H4 (cell line): Measurements from ENCODE around the gene NCKAP5. TPM values are rescaled to one million over a fixed set of nuclear protein-coding genes. Genes with fewer than 3 reads are reported as not detected.
A peak's percentile ranks its signal among the peaks of the same experiment; 100 is the strongest.

ENCODE experiments used
- DNase-seq: peaks from one replicate; pipeline ENCODE4 v3.0.0-alpha.2; 2015; ENCODE audit warnings: low spot score
- total RNA-seq: library from RNA; depleted of rRNA; stranded (reverse); fragments of >200 nt; shearing (Covaris generic); gene quantifications from 2 replicates; pipeline ENCODE4 v1.2.3, GENCODE V29; 2014

The NCKAP5 gene
- total RNA-seq, 1 experiment from 2014 or later: 1.0 TPM

DNA sequence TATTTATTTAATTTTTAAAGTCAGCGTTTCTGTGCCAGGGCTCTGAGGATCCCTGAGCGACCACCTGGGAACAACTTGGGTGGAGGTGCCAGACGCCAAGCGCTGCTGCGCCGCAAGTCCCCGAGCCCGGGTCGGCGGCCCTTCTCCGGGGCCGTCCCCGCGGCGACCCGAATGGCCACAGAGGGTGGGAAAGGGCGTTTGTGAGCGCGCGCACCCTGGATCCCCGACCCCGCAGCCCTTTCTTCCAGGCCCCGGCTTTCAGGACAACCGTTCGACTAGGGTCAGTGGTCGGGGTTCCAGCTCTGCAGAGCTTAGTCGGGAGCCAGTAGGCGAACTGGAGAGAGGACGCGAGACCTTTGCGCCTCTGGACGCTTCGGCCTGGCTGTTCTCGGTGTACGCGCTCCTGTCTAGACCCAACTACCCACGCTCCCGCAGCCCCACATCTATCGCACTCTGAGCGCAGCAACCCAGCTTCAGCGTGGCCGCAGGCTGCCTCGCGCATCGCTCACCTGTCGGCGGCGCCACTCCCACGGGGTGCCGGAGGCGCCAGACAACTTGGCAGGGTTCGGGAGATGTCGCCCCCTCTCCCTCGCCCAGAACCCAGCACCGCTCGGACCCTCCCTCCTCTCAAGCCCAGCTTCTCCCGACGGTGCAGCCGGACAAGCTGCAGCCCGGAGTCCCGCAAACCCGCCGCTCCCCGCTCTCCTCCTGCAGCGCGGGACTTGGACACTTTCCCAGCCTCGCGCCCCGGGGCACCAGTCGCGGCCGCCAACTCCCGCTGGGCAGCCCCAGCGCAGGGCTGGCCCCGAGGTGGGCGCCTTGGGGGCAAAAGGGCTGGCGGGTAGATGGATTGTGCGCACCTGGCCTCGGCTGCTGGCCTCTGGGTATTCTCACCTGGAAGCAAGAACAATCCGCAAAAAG is 899.0 kb downstream of the NCKAP5 start:
- DNase-seq: no peak

DNA sequence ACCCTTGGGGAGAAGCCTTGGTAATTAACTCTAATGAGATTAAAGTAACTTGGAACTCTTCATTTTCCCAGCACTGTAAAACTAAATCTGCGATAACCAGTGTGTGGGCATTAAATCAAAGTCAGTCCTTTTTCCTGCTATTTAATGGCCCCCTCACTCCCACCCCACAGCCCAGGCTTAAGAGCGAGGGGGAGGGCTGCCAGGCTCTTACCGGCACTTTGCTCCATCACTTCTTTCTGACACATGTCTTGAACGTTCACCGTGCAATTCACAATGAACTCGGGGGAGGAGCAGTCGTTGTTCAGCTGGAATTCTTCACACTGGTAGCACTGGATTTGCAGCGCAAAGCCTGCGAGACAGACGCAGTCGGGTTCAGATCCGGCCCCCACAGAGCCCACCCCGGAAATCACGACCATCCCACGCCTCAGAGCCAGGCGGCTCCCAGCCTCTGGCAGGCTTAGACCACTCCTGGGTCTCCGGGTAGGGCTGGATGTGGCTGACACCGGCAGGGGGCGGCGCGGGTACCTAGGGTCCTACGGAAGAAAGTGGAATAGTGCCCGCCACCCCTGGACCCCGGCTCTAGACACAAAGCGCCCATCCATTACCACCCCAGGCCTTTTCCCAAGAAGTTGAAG is 900.0 kb downstream of the NCKAP5 start:
- DNase-seq: no peak

DNA sequence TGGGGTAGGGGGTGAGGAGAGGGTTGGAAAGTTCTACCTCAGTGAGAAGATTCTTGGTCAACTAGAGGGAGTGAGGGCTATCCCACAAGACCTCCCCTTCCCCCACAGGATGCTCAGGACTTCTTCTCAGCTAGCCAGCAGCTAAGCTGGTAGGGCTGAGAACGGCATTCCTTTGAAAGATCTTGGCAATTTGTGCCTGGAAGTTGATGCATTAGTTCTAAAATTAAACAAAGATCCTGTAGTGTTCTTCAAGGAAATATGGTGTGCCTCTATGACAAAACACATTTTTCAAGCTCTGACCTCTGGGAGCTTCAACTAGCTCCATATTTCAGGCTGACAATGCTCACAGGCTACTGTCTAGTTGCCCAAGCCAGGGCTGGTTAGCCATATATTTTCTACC is 900.6 kb downstream of the NCKAP5 start:
- no peak for DNase-seq

DNA sequence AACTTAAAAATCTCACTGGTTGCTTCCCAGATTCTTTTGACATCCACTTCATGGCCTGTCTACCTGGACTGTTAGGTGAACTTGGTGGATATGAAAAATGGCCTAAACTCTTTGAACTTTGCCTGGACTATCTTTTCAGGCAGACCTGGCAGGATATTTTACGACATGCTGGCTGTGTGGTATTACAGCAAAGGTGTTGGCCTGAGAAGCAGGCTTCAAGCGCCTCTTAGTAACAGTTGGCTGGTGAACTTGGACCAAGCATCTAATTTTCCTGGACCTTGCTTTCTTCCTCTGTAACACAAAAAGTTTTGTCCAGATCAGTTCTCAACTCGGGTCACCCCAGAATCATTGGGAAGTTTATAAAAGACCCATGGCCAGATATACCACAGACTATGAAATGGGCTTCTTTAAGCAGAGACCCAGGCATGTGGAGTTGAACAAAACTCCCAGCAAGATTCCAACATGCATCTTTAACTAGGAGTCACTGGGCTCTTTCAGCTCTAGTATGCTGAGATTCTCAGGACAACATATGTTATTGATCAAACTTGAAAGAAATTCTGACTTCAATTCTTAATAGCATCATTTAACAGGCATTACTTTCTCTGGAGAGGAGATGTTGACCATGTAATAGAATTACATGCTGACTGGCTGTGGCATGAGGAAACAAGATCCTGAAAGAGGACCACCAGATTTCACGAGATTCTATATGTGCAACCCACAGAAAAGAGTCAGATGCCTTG is 902.7 kb downstream of the NCKAP5 start:
- DNase-seq: no peak

DNA sequence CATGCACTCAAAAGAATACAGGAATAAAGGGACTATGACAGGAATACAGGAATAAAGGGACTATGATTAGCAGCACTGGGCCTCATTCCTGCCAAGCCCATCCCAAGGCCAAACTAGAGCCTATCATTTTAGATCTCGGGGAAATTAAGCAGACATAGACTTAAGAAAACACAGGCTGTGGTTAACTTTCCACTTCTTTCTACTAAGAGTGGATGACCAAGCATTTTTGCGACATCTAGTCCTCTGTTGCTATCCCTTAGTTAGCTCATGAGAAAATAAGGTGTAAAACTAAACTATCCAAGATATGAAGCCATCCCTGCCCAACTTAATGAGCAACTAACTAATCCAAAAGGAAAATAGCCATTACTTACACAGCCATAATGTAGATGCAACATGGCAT is 904.2 kb downstream of the NCKAP5 start:
- peak; percentile 23 for DNase-seq

DNA sequence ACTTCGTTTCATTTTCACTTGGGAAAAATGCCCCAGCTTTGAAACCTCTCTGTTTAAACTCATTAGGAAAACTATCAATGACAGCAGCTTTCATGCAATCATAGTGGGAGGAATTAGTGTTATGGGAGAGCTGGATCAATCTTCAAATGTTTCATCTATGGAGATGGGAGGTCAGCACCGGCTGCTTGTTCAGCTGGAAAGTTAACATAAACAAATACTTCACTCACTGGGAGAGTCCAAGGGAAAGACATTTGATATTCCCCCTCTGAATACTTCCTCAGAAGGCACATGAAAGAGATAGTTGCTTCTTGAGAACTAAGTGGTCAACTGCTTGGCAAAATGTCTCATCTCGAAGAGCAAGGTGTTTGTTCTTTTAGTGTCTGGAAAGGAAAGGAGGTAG is 905.5 kb downstream of the NCKAP5 start:
- no peak for DNase-seq

DNA sequence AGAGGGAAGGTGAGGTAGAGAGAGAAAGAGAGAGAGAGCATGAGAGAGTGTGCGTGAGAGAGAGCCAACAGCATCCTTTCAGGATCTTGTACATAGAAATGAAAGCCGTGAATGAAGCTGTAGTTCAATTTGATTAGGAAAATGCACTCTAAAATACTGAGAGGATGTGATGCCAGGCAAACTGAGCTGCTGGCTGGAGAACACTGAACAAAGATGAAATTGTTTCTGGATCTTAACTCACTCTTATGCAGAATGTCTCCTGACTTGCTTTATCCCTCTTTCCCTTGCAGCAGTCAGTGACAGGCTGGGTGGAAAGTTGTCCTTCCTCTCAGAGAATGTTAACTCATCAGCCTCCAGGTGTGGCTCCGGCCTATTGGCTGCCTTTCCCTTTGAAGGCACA is 908.9 kb downstream of the NCKAP5 start:
- DNase-seq: no peak

DNA sequence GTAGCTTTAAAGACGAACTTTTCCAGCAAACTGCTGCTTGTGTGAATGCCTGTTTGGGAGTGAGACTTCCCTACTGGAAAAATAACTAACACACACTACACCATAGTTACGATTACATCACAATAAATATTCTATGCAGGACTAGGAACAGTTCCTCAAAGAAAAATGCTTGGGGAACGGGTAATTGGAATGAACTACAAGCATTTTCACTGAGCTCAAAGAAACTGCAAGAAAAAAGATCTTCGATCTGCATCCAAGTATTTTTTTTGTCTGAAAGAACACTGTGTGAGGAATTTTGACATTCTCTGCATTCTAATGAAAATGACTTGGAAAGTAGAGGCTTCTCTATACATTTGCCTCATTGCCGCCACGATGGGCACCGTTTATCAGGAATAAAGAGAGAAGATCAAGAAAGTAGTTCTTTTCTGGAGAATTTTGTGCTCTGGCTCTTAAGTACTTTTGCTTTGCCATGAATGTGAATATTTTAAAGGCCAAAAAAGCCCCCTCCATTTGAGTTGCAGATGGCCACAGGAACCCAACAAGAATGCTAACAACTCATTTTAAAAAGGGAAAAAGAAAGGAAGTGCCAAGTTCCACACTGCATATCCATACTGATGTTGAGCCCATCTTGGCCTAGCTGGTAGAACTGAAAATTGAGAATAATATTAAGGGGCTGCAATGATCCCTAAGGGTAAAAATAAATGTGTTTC is 911.8 kb downstream of the NCKAP5 start:
- DNase-seq: no peak

DNA sequence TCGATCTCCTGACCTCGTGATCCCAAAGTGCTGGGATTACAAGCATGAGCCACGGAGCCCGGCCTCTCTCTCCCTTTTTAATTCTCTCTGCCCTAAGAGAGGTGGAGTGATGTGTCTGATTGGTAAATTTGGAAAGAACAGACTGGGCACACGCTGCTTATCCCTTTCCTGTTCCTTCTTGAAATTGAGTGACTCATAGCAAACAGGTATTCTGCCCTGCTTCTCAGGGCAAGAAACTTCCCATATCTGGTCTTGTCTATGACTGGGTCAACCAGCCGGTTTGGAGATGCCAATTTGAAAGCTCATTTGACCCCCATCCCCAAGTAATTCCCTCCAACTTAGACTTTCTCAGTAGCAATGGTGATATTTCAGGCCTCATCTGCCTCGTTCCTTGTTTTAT is 913.3 kb downstream of the NCKAP5 start:
- DNase-seq: no peak

DNA sequence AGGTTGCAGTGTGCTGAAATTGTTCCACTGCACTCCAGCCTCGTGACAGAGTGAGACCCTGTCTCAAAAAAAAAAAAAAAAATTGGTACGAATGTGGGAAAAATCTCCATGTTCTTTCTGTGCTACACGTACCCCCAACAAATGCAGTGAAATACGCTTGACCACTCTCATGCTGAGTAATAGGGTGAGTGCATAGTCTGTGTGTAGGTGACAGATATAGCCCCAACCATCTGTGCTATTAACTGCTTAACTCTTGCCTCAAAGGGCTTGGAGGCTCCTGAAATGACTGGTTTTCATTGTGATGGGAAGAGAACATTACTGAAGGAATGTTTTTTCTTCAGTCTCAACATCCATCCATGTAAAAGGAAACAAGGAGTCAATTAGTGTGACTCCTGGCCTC is 913.9 kb downstream of the NCKAP5 start:
- no peak for DNase-seq

DNA sequence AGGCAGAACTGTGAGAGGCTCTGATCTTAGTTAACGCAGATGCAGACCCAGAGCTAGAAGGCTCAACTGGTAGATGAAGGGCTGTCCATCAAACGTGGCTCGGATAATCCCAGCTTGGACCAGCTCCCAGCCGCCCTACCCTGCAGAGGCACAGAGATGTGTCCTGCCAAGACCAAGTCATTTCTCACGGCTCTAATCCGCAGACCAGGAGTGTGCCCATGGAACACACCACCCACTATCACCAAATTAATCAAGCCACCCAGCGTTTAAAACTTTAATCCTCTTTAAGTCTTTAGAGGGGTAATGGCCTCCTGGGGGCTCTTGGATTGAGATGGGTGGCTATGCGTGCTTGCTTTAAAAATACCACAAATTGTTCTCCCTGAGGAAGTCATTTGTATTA is 915.8 kb downstream of the NCKAP5 start:
- DNase-seq: peak; percentile 55

DNA sequence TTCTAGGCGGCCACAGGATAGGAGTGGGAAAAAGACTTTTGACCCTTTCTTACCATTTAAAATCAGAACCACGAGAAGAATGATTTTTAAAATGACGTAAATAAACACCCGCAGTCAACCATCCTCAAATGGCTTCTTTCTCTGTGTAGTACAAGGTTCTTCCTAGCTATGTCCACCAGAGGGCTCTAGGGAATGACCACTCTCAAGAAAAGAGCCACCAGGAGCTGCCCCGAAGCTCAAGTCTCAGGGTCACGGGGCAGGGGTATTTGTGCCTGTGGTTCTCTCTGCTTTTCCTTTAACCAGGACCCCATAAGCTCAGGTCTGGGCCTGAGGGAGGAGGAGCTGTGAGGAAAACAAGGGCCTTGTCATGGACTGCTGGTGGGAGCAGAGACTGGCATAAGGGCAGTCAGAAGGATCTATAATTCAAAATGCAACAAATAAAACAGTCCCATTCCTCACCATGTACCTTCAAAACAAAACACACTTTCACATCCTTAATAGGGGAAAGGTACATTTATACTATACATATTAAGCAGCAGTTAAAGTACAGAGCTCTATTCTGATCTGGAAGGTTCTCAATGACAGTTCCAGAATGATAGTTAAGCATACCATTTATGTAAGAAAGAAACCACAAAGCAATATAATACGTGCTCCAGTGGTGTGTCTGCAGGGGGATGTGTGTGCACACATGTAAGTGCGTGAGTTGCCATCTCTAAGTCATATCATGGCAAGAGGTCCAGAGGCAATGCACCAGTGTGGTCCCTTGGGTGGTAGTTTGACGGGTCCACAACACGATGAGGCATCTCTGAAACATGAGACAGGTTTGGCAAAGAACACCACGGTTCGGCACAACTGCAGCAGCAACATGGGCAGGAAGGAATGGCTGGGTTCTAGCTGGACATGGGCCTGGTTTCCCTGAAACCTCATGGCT is 916.9 kb downstream of the NCKAP5 start:
- DNase-seq: no peak

DNA sequence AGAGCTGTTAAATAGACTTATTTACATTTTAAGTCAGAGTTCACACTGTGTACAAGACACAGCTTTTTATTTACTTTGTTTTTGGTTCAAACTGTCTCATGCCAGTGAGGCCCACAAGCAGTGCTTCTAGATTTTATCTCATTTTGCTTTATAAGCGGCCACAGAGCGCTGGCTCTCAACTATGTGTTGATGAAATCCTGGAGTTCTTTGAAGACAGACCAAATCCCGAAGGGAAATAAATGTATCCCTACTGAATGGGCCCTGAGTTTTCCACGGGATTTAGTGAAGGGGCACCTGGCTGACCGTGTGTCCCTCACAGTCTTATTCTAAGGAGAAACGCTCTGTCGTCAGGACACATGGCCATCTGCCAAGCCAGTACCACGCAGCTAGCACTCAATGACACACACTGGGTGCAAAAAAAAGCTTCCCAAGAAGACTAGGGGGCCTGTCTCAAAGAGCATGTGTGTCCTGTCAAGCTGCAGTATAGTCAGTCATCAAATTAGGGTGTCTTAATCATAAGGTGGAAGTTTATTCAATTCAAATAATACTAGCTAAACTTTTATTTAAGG is 921.6 kb downstream of the NCKAP5 start:
- DNase-seq: no peak

DNA sequence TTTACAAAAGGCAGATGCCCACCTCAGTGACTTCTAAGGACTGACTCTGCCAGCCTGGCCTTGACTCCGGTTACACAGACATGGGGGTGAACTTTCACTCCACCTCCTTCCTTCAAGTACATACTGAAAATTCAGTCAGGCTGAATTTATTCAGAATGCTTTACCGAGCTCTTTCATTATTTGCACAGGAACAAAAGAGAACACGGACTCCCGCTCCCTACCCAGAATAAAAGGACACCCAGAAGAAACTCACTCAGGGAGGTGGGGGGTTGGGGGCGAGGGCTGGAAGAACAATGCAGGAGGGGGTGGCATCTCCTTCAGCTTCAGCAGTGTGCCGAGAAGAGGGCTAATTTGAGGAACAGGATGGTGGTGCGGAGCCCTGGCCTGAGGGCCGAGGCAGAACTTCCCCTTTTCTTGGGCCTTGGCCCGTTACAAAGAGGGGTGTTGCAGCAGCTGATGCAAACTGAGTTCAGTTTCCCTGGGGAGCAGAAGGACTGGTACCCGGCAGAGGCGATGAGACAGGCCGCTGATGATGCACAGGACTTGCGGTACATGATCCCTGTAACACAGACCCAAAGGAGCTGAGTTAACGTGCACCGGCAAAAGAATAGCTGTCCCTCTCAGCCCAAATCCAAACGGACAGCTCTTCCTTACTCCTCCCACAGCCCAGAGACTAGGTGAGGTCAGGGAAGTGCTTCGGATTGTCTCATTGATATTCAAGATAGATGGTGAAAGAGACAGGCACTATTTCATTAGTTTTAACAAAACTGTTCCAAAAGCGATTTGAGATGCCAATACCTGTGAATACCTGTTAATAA is 922.3 kb downstream of the NCKAP5 start:
- no peak for DNase-seq

DNA sequence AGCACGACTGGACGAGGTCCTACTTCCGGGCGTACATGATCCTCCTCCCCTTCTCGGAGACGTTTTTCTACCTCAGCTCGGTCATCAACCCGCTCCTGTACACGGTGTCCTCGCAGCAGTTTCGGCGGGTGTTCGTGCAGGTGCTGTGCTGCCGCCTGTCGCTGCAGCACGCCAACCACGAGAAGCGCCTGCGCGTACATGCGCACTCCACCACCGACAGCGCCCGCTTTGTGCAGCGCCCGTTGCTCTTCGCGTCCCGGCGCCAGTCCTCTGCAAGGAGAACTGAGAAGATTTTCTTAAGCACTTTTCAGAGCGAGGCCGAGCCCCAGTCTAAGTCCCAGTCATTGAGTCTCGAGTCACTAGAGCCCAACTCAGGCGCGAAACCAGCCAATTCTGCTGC is 923.1 kb downstream of the NCKAP5 start:
- no peak for DNase-seq

DNA sequence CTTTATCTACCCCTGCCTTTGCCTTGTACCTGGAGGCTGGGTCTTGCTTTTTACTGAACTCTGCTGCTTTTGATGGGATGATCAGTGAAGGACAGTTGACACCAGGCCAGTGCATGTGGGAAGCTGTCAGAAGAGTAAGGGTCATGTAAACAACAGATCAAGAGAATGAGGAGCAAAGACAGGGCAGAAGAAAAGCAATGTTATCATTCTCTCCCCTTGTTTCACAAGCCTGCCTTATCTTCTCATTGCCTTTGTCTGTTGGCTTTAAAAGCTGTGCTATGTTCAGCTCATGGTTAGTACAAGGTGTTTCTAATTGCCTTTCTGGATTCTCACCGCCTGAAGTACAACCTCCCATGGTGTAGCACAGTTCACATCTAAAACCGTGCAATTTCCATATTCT is 925.8 kb downstream of the NCKAP5 start:
- DNase-seq: no peak

DNA sequence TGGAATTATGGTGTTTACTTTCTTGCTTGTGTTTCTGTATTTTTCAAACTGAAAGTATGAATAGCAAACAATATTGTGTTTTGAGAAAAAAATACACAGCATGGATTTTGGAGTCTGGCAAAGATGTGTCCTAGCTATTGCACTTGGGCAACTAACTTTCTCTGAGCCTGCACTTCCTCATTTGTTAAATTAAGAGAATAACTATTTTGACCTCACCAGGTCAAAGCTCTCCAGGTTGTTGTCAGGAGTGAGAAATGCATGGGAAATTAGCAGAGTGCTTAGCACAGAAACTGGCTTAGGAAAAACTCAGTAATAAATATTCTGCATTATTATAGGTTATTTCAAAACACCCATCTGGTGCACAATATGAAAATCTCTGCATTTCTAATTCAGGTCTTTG is 926.4 kb downstream of the NCKAP5 start:
- no peak for DNase-seq

DNA sequence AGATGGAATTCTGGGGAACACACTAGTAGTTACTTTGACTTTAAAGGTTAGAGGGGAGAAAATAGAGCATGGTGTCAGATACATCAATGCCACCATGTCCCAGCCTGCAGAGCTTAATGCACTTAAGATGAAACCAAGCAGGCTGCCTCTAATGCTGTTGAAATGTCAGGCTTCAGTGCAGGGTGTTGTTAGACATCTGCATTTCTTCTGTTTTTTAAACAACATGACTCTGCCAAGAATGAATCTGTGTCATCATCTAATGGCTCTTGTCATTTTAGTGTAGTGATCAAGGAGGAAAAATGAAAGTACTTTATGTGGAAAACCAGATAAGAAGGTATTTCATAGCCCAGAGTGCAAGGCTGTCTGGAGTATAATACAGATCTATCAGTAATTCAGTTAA is 928.1 kb downstream of the NCKAP5 start:
- DNase-seq: no peak

DNA sequence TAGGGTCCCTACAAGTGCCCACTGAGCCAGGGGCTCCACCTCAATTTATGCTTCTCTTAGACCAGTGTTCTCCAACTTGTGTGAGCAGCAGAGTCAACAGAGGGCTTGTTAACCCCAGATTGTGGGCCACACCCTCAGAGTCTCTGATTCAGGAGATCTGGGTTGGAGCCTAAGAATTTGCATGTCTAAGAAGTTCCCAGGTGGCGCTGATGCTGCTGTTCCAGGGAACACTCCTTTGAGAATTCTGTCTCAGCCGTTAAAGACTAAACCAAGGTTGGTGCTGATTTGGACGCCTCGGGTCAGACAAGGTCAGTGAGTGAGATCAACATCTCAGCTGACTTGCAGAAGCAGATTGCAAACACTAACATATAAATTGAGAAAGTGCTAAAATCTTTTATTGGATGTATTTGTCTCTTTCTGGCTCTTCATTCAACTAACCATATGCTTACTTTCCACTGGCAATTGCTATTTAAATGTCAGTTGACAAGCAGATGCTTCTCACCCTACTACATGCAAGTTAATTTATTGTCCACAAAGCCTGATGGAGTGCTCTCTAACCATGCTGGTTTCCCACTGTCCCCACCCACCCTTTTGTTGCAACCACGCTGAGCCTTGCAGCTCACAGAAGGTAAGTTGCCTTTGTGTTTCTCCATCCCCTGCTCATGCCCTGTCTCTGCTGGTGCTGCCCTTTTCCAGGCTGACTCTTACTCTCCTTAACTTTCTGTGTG is 929.8 kb downstream of the NCKAP5 start:
- DNase-seq: no peak
